OCI-LY3 (cell line): ENCODE results near the gene RAB37.

ENCODE experiments used
- CTCF ChIP-seq: fragments of 200-600, 300-600 bp; sonication (generic); IDR thresholded peaks from 2 replicates; pipeline ENCODE4 v1.5.1; 2014; ENCODE audit warnings: antibody characterized with exemption, low read length, low read depth
- EZH2phosphoT487 ChIP-seq: fragments of 200-600 bp; shearing (Covaris generic); IDR thresholded peaks from 2 replicates; pipeline ENCODE4 v1.6.1; 2018; ENCODE audit warnings: antibody characterized with exemption, mixed run types, low read depth

- TF ChIP-seq CTCF = no peak
- no peak for TF ChIP-seq EZH2phosphoT487
These were observed 7.7 kb upstream of the RAB37 start for GRCh38 chr17:74729368-74729767.
